HG03521 (cell line): Measurements from ENCODE around the gene ZNF165.
A peak's percentile ranks its signal among the peaks of the same experiment; 100 is the strongest.
"Not testable (repeated sequence)": the region's sequence is repeated elsewhere in the genome, so short reads cannot be mapped to it uniquely, and the experiment has no call there.

ENCODE experiments used
- ATAC-seq: cut with Tn5 transposase; IDR thresholded peaks from one replicate; pipeline ENCODE4 v1.9.1; 2021; ENCODE audit warnings: mild to moderate bottlenecking, moderate library complexity; ENCODE audit not compliant: unreplicated experiment

ZNF165 gene

DNA sequence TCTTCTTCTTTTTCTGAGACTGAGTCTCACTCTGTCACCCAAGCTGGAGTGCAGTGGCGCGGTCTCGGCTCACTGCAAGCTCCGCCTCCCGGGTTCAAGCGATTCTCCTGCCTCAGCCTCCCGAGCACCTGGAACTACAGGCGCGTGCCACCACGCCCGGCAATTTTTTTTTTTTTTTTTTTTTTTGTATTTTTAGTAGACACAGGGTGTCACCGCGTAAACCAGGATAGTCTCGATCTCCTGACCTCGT, at the start of gene ZNF165:
Gene ZNF165, plus strand, starts transcription at position 188 of the 250 bp plus-strand sequence. CDS start 4,913 bp downstream, outside the sequence.
- peak; percentile 5 for ATAC-seq

DNA sequence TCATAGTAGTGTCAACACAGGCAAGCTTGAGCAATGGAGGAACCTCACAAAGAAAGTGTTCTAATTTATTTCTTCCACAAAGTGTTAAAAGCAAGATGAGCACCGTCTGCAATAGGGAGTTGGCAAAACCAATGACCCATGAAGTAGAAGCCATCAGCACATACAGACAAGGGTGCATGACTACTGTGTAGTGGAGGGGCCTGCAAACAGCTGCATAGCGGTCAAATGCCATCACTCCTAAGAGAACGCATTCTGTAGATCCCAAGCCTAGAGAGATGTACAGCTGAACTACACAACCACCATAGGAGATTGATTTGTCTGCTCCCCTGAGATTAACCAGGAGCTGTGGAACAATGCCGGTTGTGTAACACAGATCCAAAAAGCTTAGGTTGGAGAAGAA, 26.8 kb upstream of the ZNF165 start:
- ATAC-seq, result no peak

DNA sequence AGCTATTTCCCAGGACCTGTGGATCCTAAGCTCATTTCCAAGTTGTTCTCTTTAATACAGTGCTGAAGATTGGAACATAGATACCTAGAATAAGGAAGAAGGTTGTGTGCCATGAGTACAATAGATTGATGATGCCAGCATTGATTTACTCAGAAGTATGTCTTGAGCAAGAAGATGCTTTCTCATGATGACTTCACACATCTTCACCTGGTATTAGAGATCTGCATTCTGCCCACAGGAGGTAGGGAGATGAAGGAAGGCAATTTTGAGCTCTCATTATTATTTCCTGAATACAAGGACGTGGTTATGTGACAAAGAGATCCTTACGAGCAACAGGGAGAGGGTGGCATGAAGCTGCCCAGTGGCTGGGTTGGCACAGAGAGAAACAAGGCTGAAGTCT, 20.0 kb upstream of the ZNF165 start:
- ATAC-seq, result no peak

DNA sequence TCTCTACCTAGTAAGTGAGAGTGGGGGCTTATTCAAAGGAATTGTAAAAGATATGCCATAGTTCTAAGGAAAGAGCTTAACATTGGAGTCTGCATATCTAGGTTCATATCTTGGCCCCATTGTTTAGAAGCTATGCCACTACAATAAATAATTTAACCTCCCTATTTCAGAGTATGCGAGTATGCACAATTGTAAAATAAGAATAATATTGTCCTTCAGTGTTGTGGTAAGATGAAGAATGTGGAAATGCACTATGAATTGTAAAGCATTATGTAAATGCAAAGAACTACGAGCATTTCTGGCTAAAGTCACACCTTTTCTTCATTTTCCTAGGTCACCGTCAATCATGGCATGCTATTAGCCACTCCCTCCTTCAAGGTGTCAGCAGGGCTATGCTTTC, 16.1 kb upstream of the ZNF165 start:
- no peak for ATAC-seq

DNA sequence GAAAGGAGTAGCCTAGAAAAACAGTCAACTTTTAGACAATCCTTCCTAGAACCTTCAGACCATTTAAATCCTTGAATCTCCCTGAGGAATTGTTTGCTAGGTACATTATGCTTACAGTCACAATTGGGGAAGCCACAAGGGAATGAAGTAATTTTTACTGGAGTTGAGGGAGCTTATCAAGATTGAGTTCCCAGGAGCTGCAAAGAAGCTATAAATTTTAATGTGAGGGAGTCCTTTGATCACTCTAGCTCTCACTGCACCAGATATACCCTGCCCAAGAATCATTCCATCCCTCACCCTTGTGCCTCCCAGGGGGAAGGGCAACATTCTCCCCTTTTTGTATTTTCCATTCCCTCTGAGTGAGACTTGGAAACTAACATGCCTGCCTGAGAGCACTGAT, 12.3 kb upstream of the ZNF165 start:
- ATAC-seq, result no peak

DNA sequence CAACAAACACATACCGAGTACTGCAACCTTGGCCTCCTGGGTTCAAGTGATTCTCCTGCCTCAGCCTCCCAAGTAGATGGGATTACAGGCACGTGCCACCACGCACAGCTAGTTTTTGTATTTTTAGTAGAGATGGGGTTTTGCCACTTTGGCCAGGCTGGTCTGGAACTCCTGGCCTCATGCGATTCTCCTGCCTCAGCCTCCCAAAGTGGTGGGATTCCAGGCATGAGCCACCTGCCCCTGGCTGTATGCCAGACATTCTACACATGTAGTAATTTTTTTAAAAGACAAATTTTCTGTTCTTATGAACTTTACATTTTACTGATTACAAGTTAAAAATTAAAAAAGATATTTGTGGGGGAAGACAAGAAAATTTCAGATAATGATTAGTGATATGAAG, 9.4 kb upstream of the ZNF165 start:
- not testable (repeated sequence) for ATAC-seq

DNA sequence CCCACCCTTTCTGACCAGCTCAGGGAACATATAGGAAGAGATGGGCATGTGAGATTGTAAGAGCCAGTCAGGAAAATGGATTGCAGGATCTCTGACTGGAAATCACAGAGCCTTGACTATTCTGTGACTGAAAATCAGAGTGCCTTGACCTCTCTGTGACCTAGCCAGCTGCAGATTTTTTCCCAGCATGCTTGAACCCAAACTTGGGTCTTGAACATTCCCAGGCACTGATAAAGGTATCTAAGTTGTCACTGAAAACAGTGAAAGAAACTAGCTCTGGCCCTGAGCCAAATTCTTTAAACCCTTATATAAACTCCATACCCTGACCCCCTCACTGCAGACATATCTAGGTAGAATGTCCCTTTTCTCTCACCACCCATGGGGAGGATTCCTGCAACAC, 2.3 kb upstream of the ZNF165 start:
- no peak for ATAC-seq

DNA sequence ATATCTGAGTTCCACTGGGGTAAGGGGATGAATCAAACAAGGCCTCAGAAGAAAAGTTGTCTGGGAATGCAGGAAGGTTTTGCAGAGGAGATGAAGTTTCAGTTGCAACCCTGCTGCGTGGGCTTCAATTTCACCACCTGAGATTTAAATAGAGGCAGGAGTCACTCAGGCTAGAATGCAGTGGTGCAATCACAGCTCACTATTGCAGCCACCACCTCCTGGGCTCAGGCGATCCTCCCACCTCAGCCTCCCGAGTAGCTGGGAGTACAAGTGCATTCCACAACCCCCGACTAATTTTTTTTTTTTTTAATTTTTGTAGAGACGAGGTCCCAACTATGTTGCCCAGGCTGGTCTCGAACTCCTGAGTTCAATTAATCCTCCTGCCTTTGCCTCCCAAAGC, 1.5 kb upstream of the ZNF165 start:
- no peak for ATAC-seq

DNA sequence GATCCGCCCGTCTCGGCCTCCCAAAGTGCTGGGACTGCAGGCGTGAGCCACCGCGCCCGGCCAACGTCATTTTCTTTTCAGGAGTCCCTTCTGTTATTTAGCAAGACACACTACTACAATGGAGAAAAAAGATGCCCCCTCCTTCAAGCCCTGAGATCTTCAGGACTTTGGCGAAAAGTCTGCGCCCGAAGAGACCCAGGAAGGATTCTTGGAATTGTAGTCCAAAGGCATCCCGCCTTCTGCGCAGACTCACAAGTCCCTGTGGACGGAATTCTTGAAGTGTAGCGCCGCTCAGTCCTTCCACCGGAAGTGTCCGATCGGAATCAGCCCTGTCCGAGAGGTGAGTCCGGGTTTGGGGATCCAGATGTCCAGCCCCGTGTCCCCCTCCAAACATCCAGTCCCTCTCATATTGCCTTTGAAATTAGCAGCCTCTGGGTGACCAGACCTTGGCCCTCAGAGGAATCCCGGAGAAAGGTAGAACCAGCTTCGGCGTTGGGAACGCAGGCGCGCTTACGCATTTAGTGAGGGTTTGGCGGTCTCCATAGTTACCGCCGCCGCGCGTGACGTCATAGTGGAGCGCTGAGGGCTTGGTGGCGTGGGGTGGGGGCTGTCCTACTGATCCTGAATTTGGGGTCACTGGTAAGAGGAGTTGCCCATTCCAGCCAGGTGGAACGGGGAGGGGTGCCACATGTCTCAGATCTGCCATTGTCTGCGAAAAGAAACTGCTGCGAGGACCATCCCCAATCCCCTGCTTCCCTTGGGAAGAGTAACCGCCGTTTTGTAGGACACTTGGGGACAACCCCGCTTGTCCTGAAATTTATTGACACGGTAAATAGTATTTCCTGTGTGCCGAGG, 490 bp downstream of the ZNF165 start:
- ATAC-seq, result peak; percentile 68

DNA sequence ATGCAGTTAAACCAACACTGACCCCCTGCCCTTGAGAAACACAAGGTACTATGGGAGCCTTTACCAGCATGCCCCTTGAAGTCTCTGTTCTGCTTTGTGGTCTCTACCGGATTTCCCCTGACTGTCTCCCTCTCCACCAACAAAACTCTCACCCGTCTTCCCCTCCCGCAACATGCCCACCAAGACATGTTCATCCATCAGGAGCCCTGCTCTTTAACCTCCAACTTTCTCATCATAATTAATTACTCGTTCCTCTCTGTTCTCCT, 1.1 kb downstream of the ZNF165 start:
- ATAC-seq, result peak; percentile 37

DNA sequence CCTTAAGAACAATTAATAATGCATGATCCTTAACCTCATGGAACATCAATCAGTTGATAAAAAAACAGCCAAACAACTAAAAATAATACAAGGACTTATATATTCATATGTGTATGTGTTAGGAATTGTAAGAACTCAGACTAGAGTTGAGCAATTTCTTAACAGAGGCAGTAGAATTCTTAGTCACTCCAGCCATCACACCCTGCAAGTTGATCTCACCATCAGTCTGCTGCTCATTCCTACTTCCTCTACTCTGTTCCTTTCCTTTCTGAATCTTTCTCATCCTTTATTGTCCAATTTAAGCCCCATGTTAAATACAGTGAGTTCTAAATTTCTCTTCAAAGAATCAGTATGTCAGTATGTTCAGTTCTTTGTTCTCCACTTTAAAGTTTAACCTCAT, 2.6 kb downstream of the ZNF165 start:
- ATAC-seq, result no peak

DNA sequence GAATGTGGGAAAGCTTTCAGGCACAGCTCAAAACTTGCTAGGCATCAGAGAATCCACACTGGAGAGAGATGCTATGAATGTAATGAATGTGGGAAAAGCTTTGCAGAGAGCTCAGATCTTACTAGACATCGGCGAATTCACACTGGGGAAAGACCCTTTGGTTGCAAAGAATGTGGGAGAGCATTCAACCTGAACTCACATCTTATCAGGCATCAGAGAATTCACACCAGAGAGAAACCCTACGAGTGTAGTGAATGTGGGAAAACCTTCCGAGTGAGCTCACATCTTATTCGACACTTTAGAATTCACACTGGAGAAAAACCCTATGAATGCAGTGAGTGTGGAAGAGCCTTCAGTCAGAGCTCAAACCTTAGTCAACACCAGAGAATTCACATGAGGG, 8.7 kb downstream of the ZNF165 start:
- no peak for ATAC-seq

DNA sequence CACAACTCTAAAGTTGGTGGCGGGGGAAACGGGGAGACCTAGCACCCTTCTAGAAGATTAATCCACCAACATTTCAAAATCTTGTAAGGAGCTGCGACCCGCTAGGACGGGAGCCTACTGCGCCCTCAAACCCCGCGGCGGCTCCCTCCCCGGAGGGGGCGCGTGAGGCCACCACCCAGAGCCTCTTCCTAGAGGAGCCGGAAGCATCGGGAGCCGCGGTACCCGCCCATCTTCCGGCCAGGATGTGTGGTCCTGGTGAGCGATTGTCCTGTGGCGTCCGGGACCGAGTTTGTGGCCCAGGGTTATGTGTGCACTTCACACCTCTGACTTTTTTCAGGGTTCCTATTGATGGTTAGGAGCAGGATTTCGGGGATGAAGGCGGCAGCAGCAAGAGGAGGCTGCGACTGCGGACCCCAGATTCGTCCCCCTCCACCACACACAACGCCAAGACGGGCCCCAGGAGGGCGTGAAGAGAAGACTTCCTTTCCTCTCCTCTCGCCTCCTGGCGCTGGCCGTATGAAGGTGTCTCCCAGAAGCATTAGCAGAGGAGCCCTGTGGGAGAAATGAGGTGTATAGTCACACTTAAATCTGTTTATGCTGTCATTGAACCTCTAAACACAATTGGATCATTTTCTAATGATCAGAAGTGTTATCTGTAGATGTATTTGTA, 10.7 kb downstream of the ZNF165 start:
- no peak for ATAC-seq

DNA sequence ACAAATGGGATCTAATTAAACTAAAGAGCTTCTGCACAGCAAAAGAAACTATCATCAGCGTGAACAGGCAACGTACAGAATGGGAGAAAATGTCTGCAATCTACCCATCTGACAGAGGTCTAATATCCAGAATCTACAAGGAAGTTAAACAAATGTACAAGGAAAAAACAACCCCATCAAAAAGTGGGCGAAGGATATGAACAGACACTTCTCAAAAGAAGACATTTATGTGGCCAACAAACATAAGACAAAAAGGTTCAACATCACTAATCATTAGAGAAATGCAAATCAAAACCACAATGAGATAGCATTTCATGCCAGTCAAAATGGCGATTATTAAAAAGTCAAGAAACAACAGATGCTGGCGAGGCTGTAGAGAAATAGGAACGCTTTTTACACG, 21.9 kb downstream of the ZNF165 start:
- not testable (repeated sequence) for ATAC-seq

DNA sequence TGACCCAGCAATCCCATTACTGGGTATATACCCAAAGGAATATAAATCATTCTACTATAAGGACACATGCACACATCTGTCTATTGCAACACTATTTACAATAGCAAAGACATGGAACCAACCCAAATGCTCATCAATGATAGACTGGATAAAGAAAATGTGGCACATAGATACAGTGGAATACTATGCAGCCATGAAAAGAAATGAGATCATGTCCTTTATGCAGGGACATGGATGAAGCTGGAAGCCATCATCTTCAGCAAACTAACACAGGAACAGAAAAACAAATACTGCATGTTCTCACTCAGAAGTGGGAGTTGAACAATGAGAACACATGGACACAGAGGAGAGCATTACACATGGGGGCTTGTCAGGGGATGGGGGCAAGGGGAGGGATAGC, 22.3 kb downstream of the ZNF165 start:
- ATAC-seq, result not testable (repeated sequence)

DNA sequence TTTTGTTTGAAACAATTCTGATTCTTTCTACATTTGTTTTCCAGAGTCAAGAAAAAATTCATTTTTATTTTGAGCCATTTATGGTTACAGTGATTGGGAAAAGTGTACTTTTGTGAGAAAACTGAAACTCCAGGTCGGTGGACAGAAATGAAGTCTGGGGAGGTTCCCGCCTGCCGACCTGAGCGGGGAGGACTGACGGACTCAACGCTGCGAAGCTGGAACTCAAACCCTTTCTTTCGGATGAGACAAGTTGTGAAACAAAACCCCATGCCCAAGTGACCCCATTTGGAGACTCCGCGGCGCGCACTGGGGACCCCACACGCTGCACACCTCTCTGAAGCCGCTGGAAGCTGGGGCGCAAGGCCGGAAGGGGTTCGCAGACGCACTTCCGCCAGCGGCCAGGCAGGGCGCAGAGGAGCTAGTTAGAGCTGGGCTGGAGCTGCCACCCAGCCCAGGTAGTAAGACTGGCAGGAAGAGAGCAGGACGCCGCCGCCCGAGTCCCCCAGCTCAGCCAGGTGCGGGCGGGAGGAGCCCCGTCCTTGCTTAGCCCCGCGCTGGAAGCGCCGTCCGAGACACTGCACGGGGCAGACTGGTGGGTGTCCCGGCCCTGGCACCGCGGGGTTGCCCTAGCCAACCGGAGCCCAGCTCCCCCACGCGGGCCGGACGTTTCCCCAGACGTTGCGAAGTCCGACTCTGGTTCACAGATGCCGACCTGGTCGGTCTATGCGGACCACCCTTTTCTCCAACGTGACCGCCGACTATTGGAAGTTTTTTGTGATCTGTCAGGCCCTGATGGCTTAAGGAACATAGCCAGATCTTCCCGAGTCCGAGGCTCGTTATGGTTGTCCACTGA, 24.2 kb downstream of the ZNF165 start:
- ATAC-seq, result peak; percentile 99

DNA sequence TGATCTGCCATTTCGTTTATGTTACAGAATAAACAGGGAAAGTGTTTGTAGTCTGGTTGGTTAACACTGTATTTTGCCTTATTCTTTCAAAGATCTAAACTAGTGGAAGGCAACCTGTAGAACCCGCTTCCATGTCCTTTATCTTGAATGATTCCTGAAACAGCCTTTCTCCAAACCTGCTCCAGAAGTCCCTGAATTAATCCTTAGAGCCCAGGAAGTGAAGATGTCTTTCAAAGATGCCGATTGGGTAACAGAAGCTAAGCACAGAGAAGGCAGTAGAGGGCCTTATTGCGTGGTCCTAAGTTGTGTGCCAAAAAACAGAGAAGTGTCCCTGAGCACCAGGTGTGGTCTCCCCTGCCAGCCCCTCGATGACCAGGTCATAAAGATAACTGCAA, 24.9 kb downstream of the ZNF165 start:
- ATAC-seq, result no peak

DNA sequence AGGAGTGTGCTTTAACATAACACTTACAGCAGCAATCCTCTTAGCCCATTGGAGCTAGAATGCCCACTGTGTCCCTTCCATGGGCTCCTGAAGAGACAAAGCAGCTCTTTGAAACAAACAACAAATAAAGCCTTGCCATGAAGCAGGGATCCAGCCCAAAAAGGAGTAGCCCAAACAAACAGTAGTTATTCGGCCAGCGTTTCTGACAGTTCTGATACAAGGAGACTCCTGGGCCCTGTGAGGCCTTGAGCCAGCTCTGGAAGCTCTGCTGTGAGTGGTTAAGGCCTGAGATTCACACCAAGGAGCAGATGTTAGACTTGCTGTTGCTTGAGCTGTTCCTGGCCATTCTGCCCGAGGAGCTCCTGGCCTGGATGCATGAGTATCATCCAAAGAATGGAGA, 27.1 kb downstream of the ZNF165 start:
- ATAC-seq, result no peak

DNA sequence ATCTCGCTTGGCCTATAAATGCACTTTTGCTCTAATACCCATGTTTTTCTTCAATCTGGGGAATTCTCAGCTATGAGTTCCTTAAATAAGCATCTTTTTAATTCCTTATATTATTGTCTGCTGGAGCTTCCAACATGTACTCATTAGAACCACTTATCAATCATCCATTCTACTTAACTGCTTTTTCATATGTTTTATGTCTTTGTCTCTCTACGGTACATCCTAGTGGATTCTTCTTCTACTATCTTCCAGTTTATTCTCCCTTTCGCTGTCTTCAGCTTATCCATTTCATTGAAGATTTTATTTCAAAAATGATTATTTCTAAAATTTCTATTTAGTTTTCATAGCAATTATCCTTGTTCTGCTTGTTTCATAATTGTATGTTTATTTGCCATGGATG, 31.6 kb downstream of the ZNF165 start:
- no peak for ATAC-seq

DNA sequence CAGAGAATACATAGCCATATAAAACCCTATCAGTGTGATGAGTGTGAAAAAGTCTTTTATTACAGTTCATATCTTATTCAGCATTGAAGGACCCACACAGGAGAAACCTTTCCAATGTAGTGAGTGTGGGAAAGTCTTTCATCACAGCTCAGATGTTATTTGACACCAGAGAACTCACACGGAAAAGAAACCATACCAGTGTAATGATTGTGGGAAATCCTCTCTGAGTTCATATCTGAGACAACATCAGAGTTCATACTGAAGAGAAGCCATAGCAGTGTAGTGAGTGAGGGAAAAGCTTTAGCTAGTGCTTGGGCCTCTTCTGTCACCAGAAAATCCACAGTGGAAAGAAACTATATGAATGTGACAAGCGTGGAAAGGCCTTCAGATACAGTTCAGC, 35.4 kb downstream of the ZNF165 start:
- no peak for ATAC-seq

DNA sequence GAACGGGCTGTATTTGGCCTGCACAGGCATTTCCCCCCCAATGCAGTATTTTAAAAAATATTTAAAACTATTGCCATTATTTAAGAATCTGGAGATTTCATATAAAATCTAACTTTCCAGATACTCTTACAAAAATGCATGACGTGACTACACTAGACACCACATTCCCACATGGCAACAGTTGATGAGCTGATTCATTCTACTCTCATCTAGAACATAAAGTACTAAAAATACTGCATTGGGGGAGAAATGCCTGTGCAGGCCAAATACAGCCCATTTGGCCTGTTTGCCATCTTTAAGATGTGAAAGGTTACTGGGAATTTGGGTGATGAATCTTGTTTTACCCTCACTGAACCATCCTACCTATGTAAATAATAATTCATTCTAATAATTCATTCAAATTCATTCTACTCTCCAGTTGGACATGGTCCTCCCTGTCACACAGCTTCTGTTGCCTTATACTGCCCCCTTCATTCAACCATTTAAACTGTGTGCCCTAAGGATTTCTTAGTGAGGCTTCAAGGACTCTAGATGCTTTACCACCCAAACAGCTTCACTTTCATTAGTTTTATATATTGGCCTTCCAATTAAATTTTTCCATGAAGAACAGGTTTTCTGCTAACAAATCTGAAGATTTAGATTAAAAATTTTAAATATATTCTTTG, 37.1 kb downstream of the ZNF165 start:
- no peak for ATAC-seq

DNA sequence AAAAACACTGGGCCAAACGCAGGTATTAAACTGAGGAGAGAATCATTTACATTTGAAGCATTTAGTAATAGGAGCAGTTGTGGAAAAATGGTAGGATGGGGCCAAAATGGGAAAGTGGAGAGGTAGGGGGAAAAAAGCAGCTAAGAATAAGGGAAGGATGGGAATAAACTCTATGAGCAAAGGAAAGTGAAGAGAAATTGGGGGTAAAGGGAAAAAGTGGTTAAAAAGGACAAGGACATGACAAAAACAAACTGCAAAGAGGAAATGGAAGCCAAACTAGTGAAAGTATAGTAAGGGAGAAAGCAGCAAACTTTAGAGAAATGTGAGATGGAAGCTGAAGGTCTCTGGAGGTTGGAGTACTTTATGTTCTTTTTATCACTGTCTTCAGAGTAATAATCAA, 37.8 kb downstream of the ZNF165 start:
- ATAC-seq, result no peak
